VCaP (cell line): ENCODE measurements around the gene NSF.
A peak's percentile ranks its signal among the peaks of the same experiment; 100 is the strongest.

Experiments
- H3K27ac ChIP-seq: fragments of 450-650 bp; 2 replicates; pipeline ENCODE4 v1.5.1; 2017
- TF ChIP-seq, protein P1 (sequence below): fragments of 450-650 bp; conservative IDR thresholded peaks from 2 replicates; pipeline ENCODE4 v1.5.1; 2017; ENCODE audit warnings: mild to moderate bottlenecking, moderate library complexity

NSF gene

DNA sequence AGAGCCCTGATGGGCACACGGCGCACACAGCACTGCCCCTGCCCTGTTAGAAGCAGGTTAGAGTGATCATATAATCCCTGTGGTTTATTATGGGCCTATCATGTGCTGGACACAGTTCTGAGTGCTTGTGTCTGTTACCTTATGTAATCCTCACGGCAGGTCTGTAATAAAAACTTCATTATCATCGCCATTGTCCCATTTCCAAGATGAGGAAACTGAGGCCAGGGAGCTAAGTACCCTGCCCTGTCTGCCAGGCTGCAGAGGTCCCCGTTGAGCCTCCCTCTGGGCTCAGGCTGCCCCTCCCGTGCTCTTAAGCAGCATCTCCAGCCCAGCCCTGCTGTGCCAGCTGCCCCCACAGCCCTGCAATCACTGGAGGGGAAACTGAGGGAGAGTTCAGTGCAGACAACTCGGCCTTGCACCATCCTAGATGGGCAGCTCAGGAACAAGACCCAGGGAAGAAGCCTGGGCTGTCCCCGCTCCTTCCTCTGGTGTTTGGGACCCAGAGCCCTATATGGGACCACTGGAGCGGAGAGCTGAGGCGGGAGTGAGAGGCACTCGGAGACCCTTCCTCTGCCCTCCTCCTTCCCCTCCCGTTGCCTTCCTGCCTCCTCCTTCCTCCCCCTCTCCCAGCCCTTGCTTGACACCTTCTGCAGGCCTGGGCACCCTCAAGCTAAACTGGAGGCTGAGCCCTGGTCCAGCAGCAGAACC lies 186.0 kb downstream of the NSF start:
- TF ChIP-seq, protein P1, sequence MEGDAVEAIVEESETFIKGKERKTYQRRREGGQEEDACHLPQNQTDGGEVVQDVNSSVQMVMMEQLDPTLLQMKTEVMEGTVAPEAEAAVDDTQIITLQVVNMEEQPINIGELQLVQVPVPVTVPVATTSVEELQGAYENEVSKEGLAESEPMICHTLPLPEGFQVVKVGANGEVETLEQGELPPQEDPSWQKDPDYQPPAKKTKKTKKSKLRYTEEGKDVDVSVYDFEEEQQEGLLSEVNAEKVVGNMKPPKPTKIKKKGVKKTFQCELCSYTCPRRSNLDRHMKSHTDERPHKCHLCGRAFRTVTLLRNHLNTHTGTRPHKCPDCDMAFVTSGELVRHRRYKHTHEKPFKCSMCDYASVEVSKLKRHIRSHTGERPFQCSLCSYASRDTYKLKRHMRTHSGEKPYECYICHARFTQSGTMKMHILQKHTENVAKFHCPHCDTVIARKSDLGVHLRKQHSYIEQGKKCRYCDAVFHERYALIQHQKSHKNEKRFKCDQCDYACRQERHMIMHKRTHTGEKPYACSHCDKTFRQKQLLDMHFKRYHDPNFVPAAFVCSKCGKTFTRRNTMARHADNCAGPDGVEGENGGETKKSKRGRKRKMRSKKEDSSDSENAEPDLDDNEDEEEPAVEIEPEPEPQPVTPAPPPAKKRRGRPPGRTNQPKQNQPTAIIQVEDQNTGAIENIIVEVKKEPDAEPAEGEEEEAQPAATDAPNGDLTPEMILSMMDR = no peak
- no peak overlapping the region for H3K27ac ChIP-seq

DNA sequence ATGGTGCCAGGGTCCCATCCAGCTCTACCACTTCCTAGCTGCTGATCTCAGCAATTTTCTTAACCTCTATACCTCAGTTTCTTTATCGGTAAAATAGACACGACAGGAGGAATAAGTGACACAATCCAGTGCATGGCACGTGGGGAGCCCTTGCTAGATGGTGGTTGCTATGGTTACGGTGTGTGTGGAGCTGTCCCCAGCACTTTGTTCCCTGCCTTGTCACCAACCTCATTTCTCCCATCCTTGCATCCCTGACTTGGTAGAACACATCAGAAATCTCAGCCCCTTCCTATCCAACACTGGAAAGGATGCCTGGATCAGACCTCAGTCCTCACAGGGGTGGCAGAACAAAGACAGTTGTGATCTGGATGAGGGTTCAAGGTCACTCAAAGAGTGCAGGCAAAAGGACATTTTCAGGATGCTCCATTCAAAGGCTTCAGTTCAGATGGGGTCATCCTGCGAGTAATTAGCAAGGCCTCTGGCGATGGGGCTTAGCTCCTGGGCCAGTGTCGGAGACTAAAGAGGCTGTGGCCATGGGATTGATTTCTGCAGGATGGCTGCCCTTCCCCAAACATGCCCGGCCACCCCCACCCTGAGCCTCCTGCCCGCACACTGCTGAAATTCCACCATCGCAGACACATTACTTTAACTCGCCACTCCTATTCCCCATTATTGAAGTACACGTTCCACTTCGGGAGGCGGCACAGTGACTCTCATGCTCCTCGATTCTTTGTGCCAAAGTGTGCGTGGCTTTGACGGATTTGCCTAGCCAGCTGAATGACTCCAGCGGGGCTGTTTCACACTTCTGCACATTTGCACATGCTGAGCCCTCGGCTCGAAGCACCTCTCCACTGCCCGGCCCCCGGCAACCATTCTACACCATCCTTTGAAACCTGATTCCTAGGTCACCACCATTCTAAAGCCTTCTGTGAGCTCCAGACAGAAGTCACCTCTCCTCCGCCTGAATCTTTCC lies 187.8 kb downstream of the NSF start:
- TF ChIP-seq, protein P1 = no peak
- no peak overlapping the region for H3K27ac ChIP-seq

DNA sequence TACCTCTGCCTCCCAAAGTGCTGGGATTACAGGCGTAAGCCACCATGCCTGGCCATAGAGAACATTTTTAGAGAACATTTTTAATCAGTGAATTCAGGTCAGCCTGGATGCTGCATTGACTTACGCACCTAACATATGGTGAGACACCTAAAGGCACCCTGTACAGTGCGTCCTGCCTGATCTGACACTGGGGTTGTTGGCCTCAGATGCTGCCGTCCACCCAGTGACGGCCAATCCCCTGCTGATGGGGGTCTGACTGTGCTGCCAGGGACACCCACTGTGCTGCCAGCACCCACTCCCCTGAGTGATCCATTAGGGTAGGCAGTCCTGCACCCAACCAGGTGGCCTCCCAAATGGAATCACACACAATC lies 189.5 kb downstream of the NSF start:
- TF ChIP-seq, protein P1 = no peak

DNA sequence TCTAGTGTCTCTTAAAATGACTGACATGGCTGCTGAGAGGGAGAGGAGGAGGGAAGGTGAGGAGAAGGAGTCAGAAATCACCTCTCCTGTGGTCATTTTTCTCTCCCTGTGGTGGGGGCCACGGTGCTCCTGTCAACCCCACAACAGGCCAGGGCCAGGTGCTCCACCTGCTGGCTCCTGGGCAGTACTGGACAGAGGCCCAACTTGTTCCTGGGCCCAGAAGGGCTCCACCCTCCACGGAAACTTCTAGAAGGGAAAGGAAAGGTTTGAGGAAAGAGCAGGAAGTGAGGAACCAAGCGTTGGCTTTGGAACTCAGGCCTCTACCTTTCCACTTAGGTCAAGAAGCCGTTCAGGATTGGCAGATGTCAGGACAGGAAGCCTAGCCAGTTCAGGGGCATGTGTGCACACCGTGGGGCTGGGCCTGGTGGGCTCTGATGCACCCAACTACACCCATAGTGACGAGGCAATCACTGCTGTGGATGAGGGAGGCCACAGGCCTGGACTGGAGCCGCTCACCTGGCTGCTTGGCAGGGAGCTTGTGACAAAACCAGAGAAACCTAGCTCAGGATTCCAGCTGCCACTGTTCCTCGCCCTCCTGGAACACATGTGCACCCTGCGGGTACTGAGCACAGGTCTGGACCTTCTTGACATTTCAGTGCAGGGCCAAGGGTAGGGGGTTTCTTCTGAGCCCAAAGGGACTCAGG lies 191.9 kb downstream of the NSF start:
- TF ChIP-seq, protein P1 = peak; percentile 96
- H3K27ac ChIP-seq = peak overlapping the region; percentile 43; the same call in 1 of the 2 replicates

More for the DNA sequence above, 189.5 kb downstream of the NSF start:
- H3K27ac ChIP-seq = no peak overlapping the region

GRCh38 chr17:46783031-46783593 lies 192.6 kb downstream of the NSF start:
- TF ChIP-seq, protein P1 = no peak
- H3K27ac ChIP-seq = peak overlapping the region; percentile 43; the same call in 1 of the 2 replicates

DNA sequence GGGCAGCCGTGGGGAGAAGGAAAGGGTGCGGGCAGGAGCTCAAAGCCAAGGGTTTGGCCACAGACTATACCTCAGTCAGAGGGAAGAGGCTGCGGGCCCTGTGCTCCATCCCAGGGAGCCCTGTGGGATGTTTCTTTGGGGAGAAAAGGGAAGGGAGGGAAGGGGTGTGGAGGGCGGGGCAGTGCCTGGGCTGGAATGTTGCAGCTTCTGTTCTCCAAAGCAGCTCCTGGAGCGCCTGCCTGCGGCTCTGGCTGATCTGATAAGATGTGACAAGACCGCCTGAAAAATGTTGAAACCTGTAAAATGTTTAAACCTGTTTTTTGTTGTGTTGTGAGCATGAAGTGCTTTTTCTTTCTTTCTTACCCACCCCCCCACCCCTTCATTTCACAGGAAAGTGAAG lies 195.2 kb downstream of the NSF start:
- no peak overlapping the region for H3K27ac ChIP-seq
- TF ChIP-seq, protein P1 = no peak

- TF ChIP-seq, protein P1 = no peak
- H3K27ac ChIP-seq = no peak overlapping the region
These were observed 197.0 kb downstream of the NSF start for GRCh38 chr17:46787478-46787877.
